HUES6 (cell line): Measurements from ENCODE around the gene KLHL42.

Experiments used
- H3K27ac ChIP-seq: 2 replicates; pipeline ENCODE4 v1.7.0; 2013; ENCODE audit warnings: low read depth, mild to moderate bottlenecking, low read length, inconsistent platforms
- H3K27me3 ChIP-seq: 2 replicates; pipeline ENCODE4 v1.6.1; 2013; ENCODE audit warnings: low read length; ENCODE audit not compliant: control insufficient read depth, insufficient read depth
- H3K36me3 ChIP-seq: 2 replicates; pipeline ENCODE4 v1.6.1; 2013; ENCODE audit warnings: low read length; ENCODE audit not compliant: control insufficient read depth, insufficient read depth
- H3K4me1 ChIP-seq: 2 replicates; pipeline ENCODE4 v1.6.1; 2013; ENCODE audit warnings: low read length; ENCODE audit not compliant: control insufficient read depth, insufficient read depth
- H3K4me3 ChIP-seq: 2 replicates; pipeline ENCODE4 v1.5.1; 2013; ENCODE audit warnings: low read depth, low read length
- H3K9ac ChIP-seq: one replicate; pipeline ENCODE4 v1.6.1; 2013; ENCODE audit warnings: mild to moderate bottlenecking, low read length
- H3K9me3 ChIP-seq: 2 replicates; pipeline ENCODE4 v1.6.1; 2013; ENCODE audit warnings: low read depth, low read length; ENCODE audit not compliant: control insufficient read depth, insufficient read depth

Gene KLHL42

GRCh38 chr12:27781680-27782079 is 1.6 kb downstream of the KLHL42 start:
- Histone ChIP-seq H3K27me3 (no peaks in the 10 kb centered on the region), H3K9me3 (no peaks in the 10 kb centered on the region), H3K9ac (no peak overlapping the region), H3K4me3 (peak overlapping the region; percentile 89; the same call in 1 of the 2 replicates), H3K36me3 (peaks cover 3% of the 10 kb centered on the region), H3K27ac (no peak overlapping the region), H3K4me1 (peaks cover 27% of the 10 kb centered on the region)

GRCh38 chr12:27782481-27782880 is 2.4 kb downstream of the KLHL42 start:
- Histone ChIP-seq H3K36me3 (peaks cover 3% of the 10 kb centered on the region), H3K4me3 (peak overlapping the region; percentile 89; the same call in 1 of the 2 replicates), H3K27me3 (no peaks in the 10 kb centered on the region), H3K9ac (no peak overlapping the region), H3K9me3 (no peaks in the 10 kb centered on the region), H3K27ac (no peak overlapping the region), H3K4me1 (peaks cover 27% of the 10 kb centered on the region)

- no peaks in the 10 kb centered on the region for H3K9me3 ChIP-seq
- H3K27me3 ChIP-seq, result no peaks in the 10 kb centered on the region
- peaks cover 8% of the 10 kb centered on the region for H3K36me3 ChIP-seq
- H3K27ac ChIP-seq, result no peak overlapping the region
- H3K4me1 ChIP-seq, result peaks cover 16% of the 10 kb centered on the region
- no peak overlapping the region for H3K9ac ChIP-seq
- no peak overlapping the region for H3K4me3 ChIP-seq
These were observed 6.0 kb downstream of the KLHL42 start for GRCh38 chr12:27785882-27786570.

- H3K9me3 ChIP-seq, result no peaks in the 10 kb centered on the region
- H3K27me3 ChIP-seq, result no peaks in the 10 kb centered on the region
- peaks cover 19% of the 10 kb centered on the region for H3K36me3 ChIP-seq
- H3K4me1 ChIP-seq, result peaks cover under 1% of the 10 kb centered on the region; the same call in 1 of the 2 replicates
- no peak overlapping the region for H3K27ac ChIP-seq
- H3K9ac ChIP-seq, result no peak overlapping the region
- H3K4me3 ChIP-seq, result no peak overlapping the region
These were observed 7.5 kb downstream of the KLHL42 start for GRCh38 chr12:27787559-27787958.

- H3K4me3 ChIP-seq, result no peak overlapping the region
- peaks cover 39% of the 10 kb centered on the region for H3K36me3 ChIP-seq
- H3K27me3 ChIP-seq, result no peaks in the 10 kb centered on the region
- no peak overlapping the region for H3K9ac ChIP-seq
- no peaks in the 10 kb centered on the region for H3K4me1 ChIP-seq
- H3K27ac ChIP-seq, result no peak overlapping the region
- no peaks in the 10 kb centered on the region for H3K9me3 ChIP-seq
These were observed 10.1 kb downstream of the KLHL42 start for GRCh38 chr12:27790179-27790578.

GRCh38 chr12:27794818-27795584 is 15.0 kb downstream of the KLHL42 start:
- H3K27me3 ChIP-seq, result no peaks in the 10 kb centered on the region
- H3K9ac ChIP-seq, result no peak overlapping the region
- no peaks in the 10 kb centered on the region for H3K9me3 ChIP-seq
- H3K4me3 ChIP-seq, result no peak overlapping the region
- H3K4me1 ChIP-seq, result no peaks in the 10 kb centered on the region
- peaks cover 76% of the 10 kb centered on the region for H3K36me3 ChIP-seq
- no peak overlapping the region for H3K27ac ChIP-seq

- peaks cover 75% of the 10 kb centered on the region for H3K36me3 ChIP-seq
- H3K27ac ChIP-seq, result no peak overlapping the region
- H3K4me3 ChIP-seq, result no peak overlapping the region
- no peak overlapping the region for H3K9ac ChIP-seq
- no peaks in the 10 kb centered on the region for H3K9me3 ChIP-seq
- no peaks in the 10 kb centered on the region for H3K4me1 ChIP-seq
- no peaks in the 10 kb centered on the region for H3K27me3 ChIP-seq
These were observed 16.1 kb downstream of the KLHL42 start for GRCh38 chr12:27796128-27796527.

- Histone ChIP-seq H3K27ac (no peak overlapping the region), H3K4me3 (no peak overlapping the region), H3K36me3 (peaks cover 70% of the 10 kb centered on the region)
These were observed 17.4 kb downstream of the KLHL42 start for GRCh38 chr12:27797301-27798025.

GRCh38 chr12:27800819-27801218 is 20.8 kb downstream of the KLHL42 start:
- H3K27ac ChIP-seq, result no peak overlapping the region
- no peaks in the 10 kb centered on the region for H3K27me3 ChIP-seq
- H3K4me1 ChIP-seq, result no peaks in the 10 kb centered on the region
- H3K9me3 ChIP-seq, result no peaks in the 10 kb centered on the region
- H3K36me3 ChIP-seq, result peaks cover 43% of the 10 kb centered on the region
- H3K4me3 ChIP-seq, result no peak overlapping the region
- no peak overlapping the region for H3K9ac ChIP-seq

More at GRCh38 chr12:27797301-27798025, 17.4 kb downstream of the KLHL42 start:
- H3K27me3 ChIP-seq, result no peaks in the 10 kb centered on the region
- no peak overlapping the region for H3K9ac ChIP-seq
- no peaks in the 10 kb centered on the region for H3K9me3 ChIP-seq
- H3K4me1 ChIP-seq, result no peaks in the 10 kb centered on the region

GRCh38 chr12:27801630-27802029 is 21.6 kb downstream of the KLHL42 start:
- Histone ChIP-seq H3K9ac (no peak overlapping the region), H3K4me3 (no peak overlapping the region), H3K27me3 (no peaks in the 10 kb centered on the region; the same call in 1 of the 2 replicates), H3K4me1 (no peaks in the 10 kb centered on the region), H3K9me3 (no peaks in the 10 kb centered on the region), H3K36me3 (peaks cover 36% of the 10 kb centered on the region), H3K27ac (no peak overlapping the region)

GRCh38 chr12:27802511-27802910 is 22.5 kb downstream of the KLHL42 start:
- Histone ChIP-seq H3K9me3 (no peaks in the 10 kb centered on the region), H3K4me1 (no peaks in the 10 kb centered on the region), H3K27me3 (no peaks in the 10 kb centered on the region; the same call in 1 of the 2 replicates), H3K4me3 (no peak overlapping the region), H3K27ac (no peak overlapping the region), H3K9ac (no peak overlapping the region), H3K36me3 (peaks cover 28% of the 10 kb centered on the region)
